ENCODE results near the gene COL15A1.
"Not testable (repeated sequence)": the region's sequence is repeated elsewhere in the genome, so short reads cannot be mapped to it uniquely, and the experiment has no call there.

The COL15A1 gene

DNA sequence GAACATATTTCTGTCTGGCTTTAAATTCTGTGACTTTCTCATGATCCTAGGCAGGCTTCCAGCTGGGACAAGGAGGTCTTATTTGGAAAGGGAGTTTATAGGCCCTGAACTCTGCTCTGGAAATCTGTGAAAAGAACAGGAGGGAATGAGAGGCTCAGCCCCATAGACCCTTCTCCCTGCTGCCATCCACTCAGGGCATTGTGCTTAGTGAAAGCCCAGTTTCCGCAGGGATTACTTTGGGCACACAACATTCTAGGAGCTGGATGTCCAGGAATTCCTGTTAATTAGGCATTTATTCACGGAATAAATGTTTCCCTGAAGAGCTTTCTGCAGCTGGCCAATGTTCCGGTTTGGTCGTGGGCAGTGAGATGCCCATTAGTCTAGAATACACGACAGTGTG is 32.7 kb upstream of the COL15A1 start:
- Histone ChIP-seq H3K27me3 (replicated peaks) (no peaks in the 10 kb centered on the region), H3K36me3 (replicated peaks) (no peaks in the 10 kb centered on the region), H3K4me3 (ENCODE audit: low read depth, low read length) (no peak overlapping the region), H3K27ac (no peak overlapping the region)
- in situ Hi-C loops (cut with HindIII; ENCODE audit: low pct_ligation_motif_present, low sequenced_read_pairs) = no loop called here
- TF ChIP-seq, protein P1, sequence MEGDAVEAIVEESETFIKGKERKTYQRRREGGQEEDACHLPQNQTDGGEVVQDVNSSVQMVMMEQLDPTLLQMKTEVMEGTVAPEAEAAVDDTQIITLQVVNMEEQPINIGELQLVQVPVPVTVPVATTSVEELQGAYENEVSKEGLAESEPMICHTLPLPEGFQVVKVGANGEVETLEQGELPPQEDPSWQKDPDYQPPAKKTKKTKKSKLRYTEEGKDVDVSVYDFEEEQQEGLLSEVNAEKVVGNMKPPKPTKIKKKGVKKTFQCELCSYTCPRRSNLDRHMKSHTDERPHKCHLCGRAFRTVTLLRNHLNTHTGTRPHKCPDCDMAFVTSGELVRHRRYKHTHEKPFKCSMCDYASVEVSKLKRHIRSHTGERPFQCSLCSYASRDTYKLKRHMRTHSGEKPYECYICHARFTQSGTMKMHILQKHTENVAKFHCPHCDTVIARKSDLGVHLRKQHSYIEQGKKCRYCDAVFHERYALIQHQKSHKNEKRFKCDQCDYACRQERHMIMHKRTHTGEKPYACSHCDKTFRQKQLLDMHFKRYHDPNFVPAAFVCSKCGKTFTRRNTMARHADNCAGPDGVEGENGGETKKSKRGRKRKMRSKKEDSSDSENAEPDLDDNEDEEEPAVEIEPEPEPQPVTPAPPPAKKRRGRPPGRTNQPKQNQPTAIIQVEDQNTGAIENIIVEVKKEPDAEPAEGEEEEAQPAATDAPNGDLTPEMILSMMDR (IDR thresholded peaks at IDR 0.05; ENCODE audit: low read depth, low read length, missing control alignments) = no peak
- no peak for DNase-seq

DNA sequence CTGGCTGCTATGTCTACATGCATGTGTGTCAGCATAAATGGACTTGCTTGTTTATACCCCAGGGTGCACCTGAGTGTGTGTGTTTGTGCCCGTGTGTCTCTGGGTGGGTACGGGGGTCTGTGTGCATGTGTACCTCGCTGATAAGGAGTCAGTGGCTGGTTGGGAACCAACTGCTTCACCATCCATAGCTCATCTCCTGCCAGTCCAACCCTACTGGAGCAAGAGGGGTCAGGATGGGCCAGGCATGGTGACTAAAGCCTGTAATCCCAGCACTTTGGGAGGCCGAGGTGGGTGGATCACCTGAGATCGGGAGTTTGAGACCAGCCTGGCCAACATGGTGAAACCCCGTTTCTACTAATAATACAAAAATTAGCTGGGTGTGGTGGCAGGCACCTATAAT is 32.0 kb upstream of the COL15A1 start:
- H3K36me3 ChIP-seq (replicated peaks); H3K4me3 ChIP-seq (ENCODE audit: low read depth, low read length); DNase-seq; H3K27ac ChIP-seq; in situ Hi-C loops (cut with HindIII; ENCODE audit: low pct_ligation_motif_present, low sequenced_read_pairs); H3K27me3 ChIP-seq (replicated peaks): not testable (repeated sequence)

DNA sequence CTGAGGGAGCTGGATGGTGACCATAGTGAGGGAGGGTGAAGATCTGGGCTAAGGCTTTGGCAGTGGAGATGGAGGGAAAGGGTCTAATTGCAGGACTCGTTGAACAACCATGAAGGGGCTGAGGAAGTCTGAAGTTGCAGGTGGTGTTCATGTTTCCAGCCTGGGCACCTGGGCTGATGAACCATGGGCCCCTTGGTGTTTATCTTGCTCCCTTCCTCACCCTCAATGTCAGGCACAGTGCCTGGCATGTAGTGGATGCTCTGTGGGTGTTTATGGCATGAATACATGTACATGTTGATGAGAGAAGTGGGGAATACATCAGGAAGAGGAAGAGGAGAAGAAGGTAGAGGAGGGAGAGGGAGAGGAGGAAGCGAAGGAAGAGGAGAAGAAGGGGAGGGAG is 31.3 kb upstream of the COL15A1 start:
- H3K27me3 ChIP-seq (replicated peaks) = no peaks in the 10 kb centered on the region
- in situ Hi-C loops (cut with HindIII; ENCODE audit: low pct_ligation_motif_present, low sequenced_read_pairs) = no loop called here
- H3K4me3 ChIP-seq (ENCODE audit: low read depth, low read length) = no peak overlapping the region
- H3K27ac ChIP-seq = no peak overlapping the region
- no peak for DNase-seq
- TF ChIP-seq, protein P1 (IDR thresholded peaks at IDR 0.05; ENCODE audit: low read depth, low read length, missing control alignments) = no peak
- no peaks in the 10 kb centered on the region for H3K36me3 ChIP-seq (replicated peaks)

DNA sequence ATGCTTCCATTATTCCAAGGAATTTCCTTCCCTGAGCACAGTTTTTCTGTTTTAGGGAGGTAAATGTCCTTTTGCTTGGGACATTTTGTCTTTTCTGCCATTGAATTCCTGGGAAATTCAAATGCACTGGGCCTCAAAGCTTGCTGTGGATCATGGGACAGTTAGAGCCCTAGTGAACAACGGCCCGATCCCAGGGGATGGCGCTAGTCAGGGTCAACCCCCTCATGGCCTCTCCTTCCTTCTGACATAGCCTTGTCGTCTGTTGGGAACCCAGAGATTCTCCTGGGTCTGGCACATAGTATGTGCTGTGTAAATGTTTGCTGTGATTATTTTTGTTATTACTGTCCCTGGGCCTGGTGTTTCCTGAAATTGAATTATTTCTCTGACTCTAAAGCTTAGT is 30.7 kb upstream of the COL15A1 start:
- DNase-seq = no peak
- TF ChIP-seq, protein P1 (IDR thresholded peaks at IDR 0.05; ENCODE audit: low read depth, low read length, missing control alignments) = no peak
- Histone ChIP-seq H3K36me3 (replicated peaks) (no peaks in the 10 kb centered on the region), H3K4me3 (ENCODE audit: low read depth, low read length) (no peak overlapping the region), H3K27ac (no peak overlapping the region), H3K27me3 (replicated peaks) (no peaks in the 10 kb centered on the region)
- in situ Hi-C loops (cut with HindIII; ENCODE audit: low pct_ligation_motif_present, low sequenced_read_pairs) = no loop called here

DNA sequence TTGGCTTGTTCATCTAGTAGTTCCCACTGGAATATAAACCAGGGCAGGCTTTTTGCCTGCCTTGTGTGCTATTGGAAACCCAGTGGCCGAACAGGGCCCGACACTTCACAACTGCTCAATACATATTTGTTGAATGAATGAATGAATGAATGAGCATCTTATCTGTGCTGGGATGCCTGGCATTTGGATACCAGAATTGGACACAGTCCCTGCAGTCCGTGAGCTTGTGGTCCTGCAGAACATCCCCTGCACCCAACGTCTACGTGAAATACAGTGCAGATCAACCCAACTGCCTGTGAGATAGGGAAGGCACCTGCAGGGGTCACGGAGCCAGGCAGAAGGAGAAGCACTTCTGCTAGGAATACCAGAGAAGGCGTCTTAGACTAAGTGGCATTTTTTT is 30.0 kb upstream of the COL15A1 start:
- no peak for DNase-seq
- Histone ChIP-seq H3K27me3 (replicated peaks) (no peaks in the 10 kb centered on the region), H3K36me3 (replicated peaks) (no peaks in the 10 kb centered on the region), H3K4me3 (ENCODE audit: low read depth, low read length) (no peak overlapping the region), H3K27ac (no peak overlapping the region)
- TF ChIP-seq, protein P1 (IDR thresholded peaks at IDR 0.05; ENCODE audit: low read depth, low read length, missing control alignments) = no peak
- in situ Hi-C loops (cut with HindIII; ENCODE audit: low pct_ligation_motif_present, low sequenced_read_pairs) = no loop called here

DNA sequence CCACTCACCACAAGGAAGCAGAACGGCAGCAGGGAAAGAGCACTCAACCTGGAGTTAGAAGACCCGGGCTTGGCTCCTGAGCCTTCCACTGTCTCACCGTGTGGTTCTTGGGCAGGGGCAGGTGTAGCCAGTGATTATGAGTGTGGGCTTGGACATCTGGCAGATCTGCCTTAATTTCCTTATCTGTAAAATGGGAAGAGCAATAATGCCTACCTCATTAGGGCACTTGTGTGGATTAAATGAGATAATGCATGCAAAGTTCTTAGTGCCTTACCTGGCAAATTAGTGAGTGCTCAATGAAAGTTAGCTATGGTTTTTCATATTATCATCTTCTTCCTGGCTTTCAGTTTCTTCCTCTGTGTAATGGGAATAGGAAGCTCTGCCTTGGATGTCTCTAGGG is 28.1 kb upstream of the COL15A1 start:
- TF ChIP-seq, protein P1 (IDR thresholded peaks at IDR 0.05; ENCODE audit: low read depth, low read length, missing control alignments) = no peak
- Histone ChIP-seq H3K27ac (no peak overlapping the region), H3K36me3 (replicated peaks) (no peaks in the 10 kb centered on the region), H3K27me3 (replicated peaks) (no peaks in the 10 kb centered on the region), H3K4me3 (ENCODE audit: low read depth, low read length) (no peak overlapping the region)
- in situ Hi-C loops (cut with HindIII; ENCODE audit: low pct_ligation_motif_present, low sequenced_read_pairs) = no loop called here
- no peak for DNase-seq
